Measurements from ENCODE around the gene CRADD.

The CRADD gene

DNA sequence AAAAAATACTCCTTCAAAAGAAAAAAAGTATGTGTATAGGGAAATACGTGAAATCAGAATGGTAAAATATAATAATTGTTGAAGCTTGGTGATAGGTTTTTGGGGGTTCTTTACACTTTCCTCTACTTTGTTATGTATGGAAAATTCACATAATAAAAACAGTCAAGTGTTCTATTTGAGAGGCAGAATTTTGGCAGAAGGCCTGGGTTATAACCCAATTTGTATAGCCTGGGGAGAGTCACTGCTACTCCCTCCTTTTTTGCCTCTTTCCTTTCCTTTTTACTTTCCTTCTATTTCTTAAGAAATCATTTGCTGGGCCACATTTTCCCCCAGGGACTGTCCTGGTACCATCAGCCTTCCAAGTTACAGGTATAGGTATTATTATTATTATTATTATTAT, 105.7 kb downstream of the CRADD start:
- no peak for DNase-seq (ENCODE audit: low read depth)
- TF ChIP-seq, protein P1, sequence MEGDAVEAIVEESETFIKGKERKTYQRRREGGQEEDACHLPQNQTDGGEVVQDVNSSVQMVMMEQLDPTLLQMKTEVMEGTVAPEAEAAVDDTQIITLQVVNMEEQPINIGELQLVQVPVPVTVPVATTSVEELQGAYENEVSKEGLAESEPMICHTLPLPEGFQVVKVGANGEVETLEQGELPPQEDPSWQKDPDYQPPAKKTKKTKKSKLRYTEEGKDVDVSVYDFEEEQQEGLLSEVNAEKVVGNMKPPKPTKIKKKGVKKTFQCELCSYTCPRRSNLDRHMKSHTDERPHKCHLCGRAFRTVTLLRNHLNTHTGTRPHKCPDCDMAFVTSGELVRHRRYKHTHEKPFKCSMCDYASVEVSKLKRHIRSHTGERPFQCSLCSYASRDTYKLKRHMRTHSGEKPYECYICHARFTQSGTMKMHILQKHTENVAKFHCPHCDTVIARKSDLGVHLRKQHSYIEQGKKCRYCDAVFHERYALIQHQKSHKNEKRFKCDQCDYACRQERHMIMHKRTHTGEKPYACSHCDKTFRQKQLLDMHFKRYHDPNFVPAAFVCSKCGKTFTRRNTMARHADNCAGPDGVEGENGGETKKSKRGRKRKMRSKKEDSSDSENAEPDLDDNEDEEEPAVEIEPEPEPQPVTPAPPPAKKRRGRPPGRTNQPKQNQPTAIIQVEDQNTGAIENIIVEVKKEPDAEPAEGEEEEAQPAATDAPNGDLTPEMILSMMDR (conservative IDR thresholded peaks at IDR 0.05; ENCODE audit: low read depth, low read length) = no peak
- H3K4me3 ChIP-seq (ENCODE audit: low read length) = no peak overlapping the region

DNA sequence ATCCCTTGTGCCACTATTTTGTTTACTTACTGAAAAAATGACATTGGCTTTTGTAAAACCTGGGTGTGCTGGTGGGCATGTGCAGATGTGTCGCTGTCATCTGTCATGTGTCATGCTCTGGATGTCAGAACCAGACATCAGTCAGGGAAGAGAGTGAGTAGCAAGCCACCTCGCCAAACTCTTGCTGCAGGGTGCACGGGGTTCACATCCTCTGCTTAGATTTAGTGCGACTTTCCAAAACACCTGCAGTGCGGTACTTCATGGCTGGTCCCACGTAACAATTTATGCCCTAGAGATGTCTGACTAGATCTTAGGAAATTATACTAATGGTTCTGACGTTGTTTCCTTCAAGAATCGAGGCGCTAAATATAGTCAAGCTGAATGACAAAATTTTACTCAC, 106.7 kb downstream of the CRADD start:
- TF ChIP-seq, protein P1 (conservative IDR thresholded peaks at IDR 0.05; ENCODE audit: low read depth, low read length) = no peak
- no peak overlapping the region for H3K4me3 ChIP-seq (ENCODE audit: low read length)
- no peak for DNase-seq (ENCODE audit: low read depth)

DNA sequence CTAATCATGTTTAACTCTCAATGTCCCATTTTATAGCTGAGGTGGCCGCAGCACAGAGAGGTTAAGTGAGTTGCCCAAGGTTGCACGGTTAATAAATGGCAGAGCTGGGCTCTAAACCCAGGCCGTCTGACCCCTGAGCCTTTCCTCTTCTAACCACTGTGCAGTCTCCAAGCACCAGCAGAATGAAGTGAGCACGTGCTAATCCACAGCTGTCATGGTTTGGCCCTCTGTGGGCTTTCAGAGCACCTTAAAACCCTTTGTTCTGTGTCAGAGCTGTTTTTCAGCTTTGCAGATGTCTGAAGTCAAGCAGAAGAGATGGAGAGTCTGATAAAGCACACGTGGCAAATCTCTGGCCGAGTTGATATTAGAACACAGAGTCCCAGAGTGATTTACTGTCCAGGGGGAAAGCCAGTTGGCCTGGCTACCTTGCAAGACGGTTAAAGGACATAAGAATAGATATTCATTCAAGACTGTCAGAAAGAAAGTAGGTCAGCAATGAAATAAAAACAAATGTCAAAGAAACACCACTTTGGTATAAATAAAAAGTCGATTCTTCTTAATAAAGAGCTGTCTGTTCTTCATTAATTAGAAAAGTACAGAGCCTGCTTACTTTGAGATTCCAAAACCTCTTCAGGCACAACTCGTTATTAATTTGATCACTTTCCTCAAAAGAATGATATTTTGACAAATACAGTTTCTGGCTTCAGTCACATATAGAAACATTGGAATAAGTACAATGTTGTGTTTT, 107.3 kb downstream of the CRADD start:
- peak; percentile 76 for DNase-seq (ENCODE audit: low read depth)
- H3K4me3 ChIP-seq (ENCODE audit: low read length) = no peak overlapping the region
- TF ChIP-seq, protein P1 (conservative IDR thresholded peaks at IDR 0.05; ENCODE audit: low read depth, low read length) = no peak

DNA sequence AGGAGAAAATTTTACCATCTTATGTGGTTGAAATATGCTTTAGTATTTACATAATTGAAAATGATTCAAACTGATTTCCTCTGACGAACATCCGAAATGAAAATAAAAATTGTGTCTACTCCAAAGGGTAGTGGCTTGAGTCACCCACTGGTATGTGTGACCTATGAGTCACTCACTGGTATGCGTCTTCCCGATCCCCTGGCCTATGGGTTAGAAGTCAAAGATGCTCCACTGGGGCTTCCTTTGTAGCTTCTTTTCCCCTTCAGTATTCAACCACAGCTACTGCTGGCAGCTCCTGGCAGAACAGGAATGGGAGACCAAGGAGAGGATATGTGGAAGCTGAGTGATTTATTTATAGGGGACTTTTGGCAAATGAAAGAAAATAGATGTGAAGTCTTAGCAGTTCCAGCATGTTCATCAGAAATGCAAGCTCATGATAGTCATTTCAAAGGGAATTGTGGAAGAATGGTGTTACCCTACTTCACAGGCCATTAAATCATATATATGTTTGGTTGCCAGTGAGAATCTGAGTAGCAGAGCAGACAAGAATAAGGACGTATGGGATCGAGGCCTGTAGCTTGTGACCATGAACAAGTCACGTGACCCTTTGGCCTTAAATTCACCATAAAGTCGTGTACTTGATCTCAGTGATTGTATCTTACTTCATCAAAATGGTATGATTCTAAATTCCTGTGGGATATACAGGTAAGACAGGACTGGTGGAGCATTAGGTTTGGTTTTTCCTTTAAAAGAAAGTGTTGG, 108.3 kb downstream of the CRADD start:
- TF ChIP-seq, protein P1 (conservative IDR thresholded peaks at IDR 0.05; ENCODE audit: low read depth, low read length) = no peak
- peak; percentile 68 for DNase-seq (ENCODE audit: low read depth)
- H3K4me3 ChIP-seq (ENCODE audit: low read length) = no peak overlapping the region

DNA sequence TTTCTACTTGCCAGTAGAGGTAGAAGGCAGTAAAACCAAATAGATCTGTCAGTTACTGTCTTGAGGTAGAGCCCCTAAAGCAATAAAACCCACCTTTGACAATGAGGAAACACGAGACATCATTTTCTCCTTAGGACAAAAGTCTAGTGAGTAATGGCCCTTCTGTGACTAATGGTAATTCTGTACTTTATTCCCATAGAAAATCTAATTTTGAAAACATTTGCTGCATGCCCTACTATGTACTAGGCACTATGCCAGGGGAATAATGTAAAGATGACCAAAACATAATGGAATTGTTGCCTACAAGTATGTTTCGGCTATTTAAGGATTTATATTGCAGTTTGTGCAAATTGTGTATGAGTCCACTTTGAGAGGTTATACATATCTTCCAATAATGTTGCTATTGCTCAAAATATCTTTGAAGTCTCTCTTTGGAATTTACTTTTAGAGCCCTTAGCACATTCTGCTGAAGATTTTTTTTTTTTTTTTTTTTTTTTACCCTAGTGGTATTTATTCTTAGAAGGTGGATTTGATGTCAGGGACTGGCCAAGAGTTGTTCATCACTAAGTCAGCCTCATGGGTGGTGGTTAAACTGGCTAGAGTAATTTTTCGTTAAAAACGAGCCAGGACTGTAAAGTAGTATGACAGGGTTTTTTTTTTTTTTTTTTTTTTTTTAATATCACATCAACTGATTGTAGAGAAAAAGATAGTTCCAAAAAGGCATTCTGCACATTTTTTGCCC, 109.7 kb downstream of the CRADD start:
- no peak overlapping the region for H3K4me3 ChIP-seq (ENCODE audit: low read length)
- TF ChIP-seq, protein P1 (conservative IDR thresholded peaks at IDR 0.05; ENCODE audit: low read depth, low read length) = no peak
- DNase-seq (ENCODE audit: low read depth) = no peak

DNA sequence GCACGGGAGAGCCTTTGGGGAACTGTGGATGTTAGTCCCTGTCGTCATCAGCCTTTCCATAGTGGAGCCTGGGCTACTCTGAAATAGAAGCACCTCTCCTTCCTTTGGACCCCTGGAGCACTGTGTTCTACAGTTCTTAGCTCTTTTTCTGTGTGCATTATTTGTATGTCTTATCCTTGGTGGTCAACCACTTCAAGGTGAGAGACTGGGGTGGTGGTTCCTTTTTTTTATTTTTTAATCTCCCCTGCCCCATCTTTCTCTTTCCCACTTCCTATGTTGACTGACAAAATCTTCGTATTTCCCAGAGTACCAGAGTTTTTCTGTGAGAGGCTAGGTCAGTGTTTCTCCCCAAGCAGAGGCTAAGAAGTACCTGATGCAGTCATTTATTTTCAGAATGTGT, 111.7 kb downstream of the CRADD start:
- DNase-seq (ENCODE audit: low read depth) = no peak
- H3K4me3 ChIP-seq (ENCODE audit: low read length) = no peak overlapping the region
- TF ChIP-seq, protein P1 (conservative IDR thresholded peaks at IDR 0.05; ENCODE audit: low read depth, low read length) = no peak
